GM23338 (cell line): ENCODE measurements around the gene SKIC2. TPM values are rescaled to one million over a fixed set of nuclear protein-coding genes. Genes with fewer than 3 reads are reported as not detected.

ENCODE experiments used
- ATAC-seq: fragments of 200-7000 bp; cut with Tn5 transposase; 3 replicates; pipeline ENCODE4 v1.9.1; 2020
- DNase-seq: peaks from one replicate; pipeline ENCODE4 v3.0.0-alpha.2; 2015; ENCODE audit warnings: low spot score
- H2AFZ ChIP-seq: fragments of 200-600 bp; sonication (generic); 2 replicates; pipeline ENCODE4 v1.8.0; 2016; ENCODE audit warnings: antibody characterized with exemption, mild to moderate bottlenecking, moderate library complexity
- H3F3A ChIP-seq: fragments of 200-600 bp; sonication (generic); replicated peaks from 2 replicates; pipeline ENCODE4 v1.8.0; 2017; ENCODE audit warnings: antibody characterized with exemption, mixed run types, low read depth
- H3K27ac ChIP-seq: fragments of 200-600 bp; sonication (generic); 2 replicates; pipeline ENCODE4 v1.6.1; 2016; ENCODE audit warnings: low read depth
- H3K27me3 ChIP-seq: fragments of 200-600 bp; sonication (generic); 2 replicates; pipeline ENCODE4 v1.8.0; 2016; ENCODE audit warnings: mild to moderate bottlenecking, mixed run types, moderate library complexity; ENCODE audit not compliant: insufficient read depth
- H3K36me3 ChIP-seq: fragments of 200-600 bp; sonication (generic); 2 replicates; pipeline ENCODE4 v1.8.0; 2016; ENCODE audit warnings: mild to moderate bottlenecking; ENCODE audit not compliant: insufficient read depth
- H3K4me1 ChIP-seq: fragments of 200-600 bp; sonication (generic); 2 replicates; pipeline ENCODE4 v1.8.0; 2016; ENCODE audit warnings: mild to moderate bottlenecking, moderate library complexity; ENCODE audit not compliant: insufficient read depth
- H3K4me2 ChIP-seq: fragments of 200-600 bp; sonication (generic); 2 replicates; pipeline ENCODE4 v1.7.1; 2017; ENCODE audit warnings: mixed run types
- H3K4me3 ChIP-seq: fragments of 200-600 bp; sonication (generic); 2 replicates; pipeline ENCODE4 v1.6.1; 2016; ENCODE audit warnings: mixed run types
- H3K79me2 ChIP-seq: fragments of 200-600 bp; sonication (generic); replicated peaks from 2 replicates; pipeline ENCODE4 v1.8.0; 2017; ENCODE audit warnings: mild to moderate bottlenecking; ENCODE audit not compliant: insufficient read depth
- H3K9me2 ChIP-seq: fragments of 200-600 bp; sonication (generic); 2 replicates; pipeline ENCODE4 v1.8.0; 2017; ENCODE audit not compliant: insufficient read depth
- H4K20me1 ChIP-seq: fragments of 200-600 bp; sonication (generic); replicated peaks from 2 replicates; pipeline ENCODE4 v1.8.0; 2017; ENCODE audit warnings: mild to moderate bottlenecking; ENCODE audit not compliant: insufficient read depth
- H3K27ac Mint-ChIP-seq: 2 replicates; pipeline ENCODE4 v1.8.0; 2020; ENCODE audit warnings: inconsistent platforms, mild to moderate bottlenecking, moderate library complexity, mixed read lengths
- H3K27me3 Mint-ChIP-seq: 3 replicates; pipeline ENCODE4 v1.8.0; 2022; ENCODE audit warnings: low read depth, mild to moderate bottlenecking, moderate library complexity, mixed read lengths, inconsistent platforms; ENCODE audit not compliant: insufficient read depth, poor library complexity
- H3K36me3 Mint-ChIP-seq: 3 replicates; pipeline ENCODE4 v1.8.0; 2021; ENCODE audit warnings: low read depth, mild to moderate bottlenecking, inconsistent platforms, moderate library complexity, mixed read lengths
- H3K4me1 Mint-ChIP-seq: 3 replicates; pipeline ENCODE4 v1.8.0; 2020; ENCODE audit warnings: mild to moderate bottlenecking, inconsistent platforms, mixed read lengths
- H3K4me3 Mint-ChIP-seq: 3 replicates; pipeline ENCODE4 v1.8.0; 2021; ENCODE audit warnings: moderate library complexity, mild to moderate bottlenecking, inconsistent platforms, mixed read lengths
- H3K9me3 Mint-ChIP-seq: 3 replicates; pipeline ENCODE4 v1.8.0; 2020; ENCODE audit warnings: moderate library complexity, mild to moderate bottlenecking, inconsistent platforms, mixed read lengths
- CREB1 ChIP-seq: fragments of 250-450 bp; sonication (Bioruptor Pico); IDR thresholded peaks from 2 replicates; pipeline ENCODE4 v1.5.0; 2020; ENCODE audit warnings: low read depth, mild to moderate bottlenecking, moderate library complexity
- CTCF ChIP-seq, 2 experiments: fragments of 200-600 bp in 1 of 2; sonication (generic) in 1 of 2; conservative IDR thresholded peaks; 2 replicates each; pipeline versions ENCODE4 v1.5.1 to v1.6.1; 2016 to 2017; ENCODE audit warnings: antibody characterized with exemption in 2 of 2, low read depth in 2 of 2, mild to moderate bottlenecking in 2 of 2, moderate library complexity in 1 of 2
- ETS1 ChIP-seq: IDR thresholded peaks from 2 replicates; pipeline ENCODE4 v1.6.1; 2016; ENCODE audit warnings: antibody characterized with exemption
- EZH2 ChIP-seq: fragments of 200-600 bp; sonication (generic); IDR thresholded peaks from one replicate; pipeline ENCODE4 v1.8.0; 2017; ENCODE audit warnings: antibody characterized with exemption, mild to moderate bottlenecking, low read depth; ENCODE audit not compliant: unreplicated experiment
- POLR2AphosphoS5 ChIP-seq: IDR thresholded peaks from 2 replicates; pipeline ENCODE4 v1.6.1; 2016; ENCODE audit warnings: antibody characterized with exemption, low read depth
- REST ChIP-seq: IDR thresholded peaks from one replicate; pipeline ENCODE4 v1.6.1; 2018; ENCODE audit warnings: antibody characterized with exemption; ENCODE audit not compliant: unreplicated experiment
- ZNF114 ChIP-seq: fragments of 250-450 bp; sonication (Bioruptor Pico); IDR thresholded peaks from 2 replicates; pipeline ENCODE4 v1.5.0; 2020; ENCODE audit warnings: mild to moderate bottlenecking, moderate library complexity
- ZNF331 ChIP-seq: fragments of 250-450 bp; sonication (Bioruptor Pico); IDR thresholded peaks from 2 replicates; pipeline ENCODE4 v1.5.0; 2020; ENCODE audit warnings: low read depth, mild to moderate bottlenecking, moderate library complexity
- polyA plus RNA-seq: library from polyadenylated mRNA; unstranded; fragments of >200 nt; fragmentation: Nextera tagmentation; extraction: Ambion mirVana; gene quantifications from 2 replicates; pipeline ENCODE4 v1.2.1, GENCODE V29; 2016
- total RNA-seq: library from RNA; depleted of rRNA; stranded (reverse); fragments of >200 nt; shearing (Covaris generic); gene quantifications from 2 replicates; pipeline ENCODE4 v1.2.3, GENCODE V29; 2014

Gene SKIC2
- total and polyA plus RNA-seq, 2 experiments from 2014 or later, result 21.6 to 47.2 TPM

- TF ChIP-seq CTCF (conservative IDR thresholded peaks at IDR 0.05; ENCODE audit: low read depth in 2 of 2) (no peak), ETS1 (no peak), CREB1 (CRISPR knock-in tag) (no peak), ZNF114 (CRISPR knock-in tag) (no peak), REST (no peak)
Observed at GRCh38 chr6:31965700-31966099, 6.7 kb downstream of the SKIC2 start (continued).

DNA sequence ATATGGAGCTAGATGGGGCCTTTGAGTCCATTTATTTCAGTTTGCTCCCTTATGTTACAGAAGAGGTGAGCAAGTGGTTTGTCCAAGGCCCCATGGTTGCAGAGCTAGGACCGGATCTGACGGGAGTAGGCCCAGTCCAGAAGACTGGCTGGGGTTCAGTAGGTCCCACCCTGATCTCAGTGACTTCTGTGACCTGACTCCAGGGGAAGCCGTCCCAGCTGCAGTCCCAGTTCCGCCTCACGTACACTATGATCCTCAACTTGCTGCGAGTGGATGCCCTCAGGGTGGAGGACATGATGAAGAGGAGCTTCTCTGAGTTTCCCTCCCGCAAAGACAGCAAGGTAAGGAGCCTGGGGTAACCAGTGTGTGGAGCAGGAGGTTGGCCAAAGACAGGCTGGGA lies 7.5 kb downstream of the SKIC2 start:
- H2AFZ ChIP-seq, result no peak overlapping the region
- no peaks in the 10 kb centered on the region for H3K4me1 ChIP-seq
- Mint-ChIP-seq H3K36me3 (peaks cover 77% of the 10 kb centered on the region), H3K27me3 (peaks cover 14% of the 10 kb centered on the region), H3K9me3 (no peaks in the 10 kb centered on the region), H3K4me3 (no peak overlapping the region), H3K27ac (no peak overlapping the region), H3K4me1 (no peaks in the 10 kb centered on the region)
- peaks cover 5% of the 10 kb centered on the region; the same call in 1 of the 2 replicates for H3K79me2 ChIP-seq
- H3K27ac ChIP-seq, result no peak overlapping the region
- no peaks in the 10 kb centered on the region for H3K27me3 ChIP-seq
- H4K20me1 ChIP-seq, result no peaks in the 10 kb centered on the region; the same call in 1 of the 2 replicates
- DNase-seq, result no peak
- no peaks in the 10 kb centered on the region for H3K9me2 ChIP-seq
- no peak for ATAC-seq
- peaks cover 14% of the 10 kb centered on the region for H3K36me3 ChIP-seq
- no peak overlapping the region for H3K4me2 ChIP-seq
- no peaks in the 10 kb centered on the region for H3F3A ChIP-seq
- no peak overlapping the region for H3K4me3 ChIP-seq
- TF ChIP-seq POLR2AphosphoS5 (no peak), REST (no peak), ZNF114 (CRISPR knock-in tag) (no peak), CREB1 (CRISPR knock-in tag) (no peak), EZH2 (no peak), ZNF331 (CRISPR knock-in tag) (no peak), ETS1 (no peak), CTCF (conservative IDR thresholded peaks at IDR 0.05; ENCODE audit: low read depth in 2 of 2) (no peak)
